Epithelial cell of esophagus (primary cell): ENCODE data around the gene AIFM1.
A peak's percentile ranks its signal among the peaks of the same experiment; 100 is the strongest.

Experiments
- DNase-seq: peaks from one replicate; pipeline ENCODE4 v3.0.0; 2010; ENCODE audit warnings: low read depth
- H3K4me3 ChIP-seq: 2 replicates; pipeline ENCODE4 v1.5.1; 2011; ENCODE audit warnings: mild to moderate bottlenecking, low read length, control low read depth
- TF ChIP-seq, protein P1 (sequence below): IDR thresholded peaks from 2 replicates; pipeline ENCODE4 v1.5.1; 2011; ENCODE audit warnings: low read depth, mild to moderate bottlenecking, low read length, control low read depth, inconsistent platforms; ENCODE audit not compliant: insufficient read depth; ENCODE audit errors: missing control alignments

Gene AIFM1

DNA sequence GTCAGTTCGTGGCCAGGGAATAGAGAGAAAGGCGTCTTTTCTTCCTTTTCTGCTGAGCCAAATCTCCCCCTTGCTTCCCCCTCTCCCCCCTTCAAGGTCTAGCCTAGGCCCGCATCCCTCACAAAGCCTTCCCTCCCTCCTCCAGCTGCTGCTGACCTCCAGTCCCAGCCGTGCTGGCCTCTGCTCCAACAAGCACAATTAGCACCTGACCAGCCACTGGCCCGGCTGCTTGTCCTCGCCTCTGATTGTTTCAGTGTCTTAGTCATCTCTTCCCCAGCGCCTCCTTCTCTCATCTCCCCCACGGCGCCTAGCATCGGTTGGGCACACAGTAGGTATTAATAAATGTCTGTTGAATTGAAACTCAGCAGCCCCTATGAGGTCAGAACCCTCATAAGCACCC lies 59.6 kb downstream of the AIFM1 start:
- no peak for DNase-seq
- TF ChIP-seq, protein P1, sequence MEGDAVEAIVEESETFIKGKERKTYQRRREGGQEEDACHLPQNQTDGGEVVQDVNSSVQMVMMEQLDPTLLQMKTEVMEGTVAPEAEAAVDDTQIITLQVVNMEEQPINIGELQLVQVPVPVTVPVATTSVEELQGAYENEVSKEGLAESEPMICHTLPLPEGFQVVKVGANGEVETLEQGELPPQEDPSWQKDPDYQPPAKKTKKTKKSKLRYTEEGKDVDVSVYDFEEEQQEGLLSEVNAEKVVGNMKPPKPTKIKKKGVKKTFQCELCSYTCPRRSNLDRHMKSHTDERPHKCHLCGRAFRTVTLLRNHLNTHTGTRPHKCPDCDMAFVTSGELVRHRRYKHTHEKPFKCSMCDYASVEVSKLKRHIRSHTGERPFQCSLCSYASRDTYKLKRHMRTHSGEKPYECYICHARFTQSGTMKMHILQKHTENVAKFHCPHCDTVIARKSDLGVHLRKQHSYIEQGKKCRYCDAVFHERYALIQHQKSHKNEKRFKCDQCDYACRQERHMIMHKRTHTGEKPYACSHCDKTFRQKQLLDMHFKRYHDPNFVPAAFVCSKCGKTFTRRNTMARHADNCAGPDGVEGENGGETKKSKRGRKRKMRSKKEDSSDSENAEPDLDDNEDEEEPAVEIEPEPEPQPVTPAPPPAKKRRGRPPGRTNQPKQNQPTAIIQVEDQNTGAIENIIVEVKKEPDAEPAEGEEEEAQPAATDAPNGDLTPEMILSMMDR, result no peak

DNA sequence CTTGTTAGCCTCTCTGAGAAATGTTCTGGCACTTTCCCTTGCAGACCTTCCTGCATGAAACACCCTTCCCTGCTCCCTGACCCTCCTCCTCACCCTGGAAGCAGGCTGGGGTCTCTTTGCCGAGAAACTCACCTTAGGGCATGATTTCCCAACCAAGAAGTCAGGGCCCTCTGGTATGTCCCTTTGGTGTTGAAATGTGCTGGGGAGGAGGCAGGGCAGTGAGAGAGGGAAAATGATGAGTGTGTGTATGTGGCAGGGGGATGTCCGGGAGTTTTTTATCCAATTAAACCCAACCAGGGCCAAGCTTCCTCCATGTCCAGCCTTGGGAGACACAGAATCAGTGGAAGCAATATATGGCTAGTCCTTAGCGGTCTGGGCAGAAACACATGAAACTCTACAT lies 60.4 kb downstream of the AIFM1 start:
- no peak for DNase-seq
- no peak overlapping the region for H3K4me3 ChIP-seq
- TF ChIP-seq, protein P1, result no peak

More for the DNA sequence above, 59.6 kb downstream of the AIFM1 start:
- no peak overlapping the region for H3K4me3 ChIP-seq

DNA sequence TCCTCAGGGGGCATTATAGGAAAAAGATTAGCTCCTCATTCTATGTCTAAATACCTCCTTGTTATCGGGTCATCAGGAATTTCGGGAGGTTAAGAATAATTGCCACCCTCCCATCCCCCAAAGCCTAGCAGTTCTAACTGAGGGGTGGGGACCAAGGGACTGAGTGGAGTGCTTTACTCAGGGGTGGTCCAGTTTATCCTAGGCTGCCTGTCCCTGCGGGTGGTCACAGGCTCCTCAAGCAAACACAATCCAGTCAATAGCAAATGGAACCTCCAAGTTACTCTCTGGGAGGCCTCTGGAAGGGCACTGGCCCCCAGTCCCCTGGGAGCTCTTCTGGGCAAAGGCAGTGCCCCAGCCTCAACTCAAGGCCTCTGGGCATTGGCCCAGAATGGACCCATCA lies 62.0 kb downstream of the AIFM1 start:
- TF ChIP-seq, protein P1, result no peak
- H3K4me3 ChIP-seq, result no peak overlapping the region
- no peak for DNase-seq

DNA sequence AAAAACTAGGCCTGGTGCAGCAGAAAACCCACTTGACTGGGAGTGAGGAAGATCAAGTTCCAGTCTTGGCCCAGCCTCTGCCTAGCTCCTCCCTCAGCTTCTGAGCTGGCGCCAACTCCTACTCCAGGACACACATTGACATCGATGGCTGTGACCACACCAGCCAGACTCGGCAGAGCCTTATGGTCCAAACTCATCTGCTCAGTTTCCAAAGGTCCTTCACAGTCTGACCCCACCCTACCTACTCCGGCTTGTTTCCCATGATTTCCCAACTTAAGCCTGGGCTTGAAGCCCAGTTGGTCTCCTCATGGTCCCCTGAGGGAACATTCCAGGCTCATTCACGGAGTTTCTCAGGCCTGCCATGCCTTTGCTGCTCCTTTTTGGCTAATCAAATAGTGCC lies 65.5 kb downstream of the AIFM1 start:
- TF ChIP-seq, protein P1, result no peak
- DNase-seq, result no peak

DNA sequence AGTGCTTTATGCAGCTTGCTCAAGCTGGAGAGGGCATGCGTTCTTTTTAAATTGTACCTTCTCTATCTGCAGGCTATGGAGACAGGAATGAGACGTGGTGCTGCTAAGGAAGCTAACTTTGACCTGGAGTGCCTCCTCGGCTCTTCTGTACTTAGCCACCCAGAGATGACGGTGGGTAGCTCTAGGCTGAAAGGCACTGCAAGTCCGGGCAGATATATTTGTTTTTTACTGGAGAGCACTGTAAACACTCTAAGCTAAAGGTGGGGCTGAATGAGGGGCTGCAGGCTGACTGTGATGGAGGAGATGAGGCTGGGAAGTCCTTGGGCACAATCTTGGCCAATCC lies 67.5 kb downstream of the AIFM1 start:
- TF ChIP-seq, protein P1, result no peak
- no peak overlapping the region for H3K4me3 ChIP-seq
- DNase-seq, result peak; percentile 45

More for the DNA sequence above, 65.5 kb downstream of the AIFM1 start:
- H3K4me3 ChIP-seq, result no peak overlapping the region

DNA sequence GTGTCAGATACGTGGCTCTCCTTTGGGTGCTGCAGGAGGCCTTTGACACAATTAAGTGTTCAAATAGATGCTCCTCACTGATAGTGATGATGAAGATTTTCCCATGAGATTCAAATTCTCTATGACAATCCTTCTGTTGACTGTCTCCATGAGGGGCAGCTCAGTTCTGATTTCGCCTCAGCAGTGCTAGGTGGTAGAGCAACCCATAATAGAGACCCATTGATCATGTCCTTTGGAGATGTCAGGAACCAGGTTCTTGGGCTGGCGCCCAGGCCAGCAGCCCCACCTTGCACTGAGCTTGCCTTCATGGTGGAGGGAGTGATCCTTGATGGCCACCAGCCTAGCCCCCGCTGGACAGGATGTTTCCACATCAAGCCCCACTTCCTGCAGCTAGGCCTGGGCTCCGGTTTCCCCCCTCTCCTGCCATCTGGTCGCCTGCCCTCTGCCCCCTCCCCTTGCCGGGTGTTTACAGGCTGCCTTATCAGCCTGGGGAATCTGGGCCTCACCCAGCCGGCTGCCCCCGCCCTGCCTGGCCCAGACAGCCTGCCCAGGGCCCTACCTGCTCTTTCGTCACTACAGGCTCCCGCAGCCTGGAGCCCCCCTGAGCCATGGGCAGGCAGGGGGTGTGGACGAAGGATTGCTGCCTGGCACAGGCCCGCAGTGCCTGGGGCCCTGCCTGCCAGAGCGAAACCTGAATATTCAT lies 68.0 kb downstream of the AIFM1 start:
- DNase-seq, result no peak
- TF ChIP-seq, protein P1, result no peak
- H3K4me3 ChIP-seq, result no peak overlapping the region
